GM18520 (cell line): ENCODE data around the gene AGBL1.

Source experiments
- ATAC-seq: cut with Tn5 transposase; IDR thresholded peaks from one replicate; pipeline ENCODE4 v1.9.1; 2021; ENCODE audit not compliant: unreplicated experiment

The AGBL1 gene

GRCh38 chr15:86905625-86906256 lies 826.1 kb downstream of the AGBL1 start:
- ATAC-seq = no peak

GRCh38 chr15:86906376-86906775 lies 826.7 kb downstream of the AGBL1 start:
- ATAC-seq = no peak

DNA sequence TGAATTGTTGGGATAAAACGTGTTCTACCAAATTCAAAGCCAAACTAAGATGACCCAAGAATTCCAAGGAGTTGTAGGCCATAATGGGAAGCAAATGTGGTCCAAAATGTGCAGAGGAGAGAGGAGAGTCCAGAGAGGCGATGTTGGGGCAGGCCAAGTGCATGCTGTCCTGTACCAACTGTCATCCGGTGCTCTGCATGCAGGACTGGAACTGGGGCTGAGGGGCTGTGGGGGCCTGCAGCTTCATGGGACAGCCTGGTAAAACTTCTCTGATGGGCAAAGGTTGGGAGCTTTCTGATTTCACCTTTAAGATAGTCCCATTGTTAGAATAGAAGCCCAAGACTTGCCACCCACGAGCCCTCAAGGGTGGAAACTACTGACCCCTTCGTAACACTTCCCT lies 831.4 kb downstream of the AGBL1 start:
- no peak for ATAC-seq

DNA sequence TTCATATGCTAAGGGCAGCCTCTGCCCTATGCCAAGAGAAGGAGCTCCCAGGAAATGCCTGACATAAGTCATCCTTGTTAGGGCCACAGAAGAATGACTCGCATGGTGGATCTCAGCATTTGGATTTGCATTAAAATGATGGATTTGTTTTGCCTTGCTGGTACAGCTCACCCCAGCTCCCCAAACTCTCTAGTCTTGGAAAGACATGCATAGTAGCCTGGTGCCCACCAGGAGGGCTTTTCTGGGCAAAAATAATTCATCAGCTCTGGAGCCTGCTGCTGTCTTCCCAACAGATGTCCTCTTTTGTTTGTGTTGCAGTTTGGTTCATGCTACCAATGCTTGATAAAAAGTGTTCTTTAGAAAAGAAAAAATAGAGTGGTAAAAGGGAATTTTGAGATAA lies 833.0 kb downstream of the AGBL1 start:
- ATAC-seq = no peak

DNA sequence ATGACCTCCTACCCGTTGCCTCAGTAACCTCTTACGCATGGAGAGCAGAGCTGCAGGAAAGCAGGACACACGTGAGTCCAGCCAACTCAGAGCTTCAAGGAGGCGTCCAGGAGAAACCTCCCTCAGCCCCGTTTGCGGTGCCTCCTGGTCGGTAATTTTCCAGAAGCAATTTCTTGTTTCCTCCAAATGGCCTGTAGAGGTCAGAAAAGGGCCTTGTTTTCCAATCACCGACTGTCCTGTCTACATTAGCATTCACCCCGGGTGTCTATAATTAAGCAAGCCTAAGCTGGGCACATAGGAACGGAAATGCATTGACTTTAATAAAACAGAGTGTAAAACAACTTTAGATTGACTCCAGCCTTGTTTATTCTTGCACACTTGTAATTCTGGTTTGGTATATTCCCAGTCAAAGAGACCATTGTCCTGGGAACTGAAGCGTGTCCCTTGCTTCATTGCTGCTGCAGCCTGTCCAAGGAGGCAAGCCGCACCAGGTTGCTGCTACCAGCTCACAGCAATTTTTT lies 836.2 kb downstream of the AGBL1 start:
- no peak for ATAC-seq

GRCh38 chr15:86916671-86917360 lies 837.1 kb downstream of the AGBL1 start:
- no peak for ATAC-seq

GRCh38 chr15:86917361-86917671 lies 837.6 kb downstream of the AGBL1 start:
- no peak for ATAC-seq

DNA sequence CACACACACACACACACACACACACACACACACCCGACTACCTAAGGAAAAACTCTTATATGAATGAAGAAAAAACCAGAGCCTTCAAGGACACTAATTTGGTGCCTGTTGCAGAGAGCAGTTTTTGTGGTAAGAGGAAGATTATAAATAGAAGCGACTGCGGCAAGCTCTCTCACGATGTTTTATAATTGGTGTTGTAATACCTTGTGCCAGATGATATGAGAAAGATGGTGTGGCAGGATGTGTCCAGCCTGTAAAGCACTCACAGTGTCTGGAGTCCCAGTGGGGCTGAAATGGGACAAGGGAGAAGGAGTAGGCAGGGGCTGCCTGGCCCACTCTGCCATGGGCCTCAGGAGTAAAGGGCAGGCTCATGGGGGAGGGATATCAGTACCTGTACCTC lies 839.9 kb downstream of the AGBL1 start:
- no peak for ATAC-seq

DNA sequence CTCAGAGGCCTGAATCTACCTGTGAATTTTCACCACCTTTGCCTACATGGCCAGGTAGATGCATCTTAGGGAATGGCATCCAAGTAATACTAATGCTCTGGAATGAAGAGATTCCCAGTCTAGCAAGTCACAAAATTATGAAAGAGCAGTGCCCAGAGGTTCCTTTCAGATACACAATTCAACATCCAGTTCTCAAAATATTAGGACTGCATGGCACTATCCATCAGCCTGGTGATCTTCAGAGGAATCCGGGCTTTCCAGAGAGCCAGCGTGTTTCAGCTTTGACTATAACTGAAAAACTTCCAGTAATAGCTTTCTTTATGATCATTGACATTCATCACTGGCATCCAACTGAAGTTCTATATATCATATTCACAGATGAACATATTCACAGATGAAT lies 849.8 kb downstream of the AGBL1 start:
- ATAC-seq = no peak

DNA sequence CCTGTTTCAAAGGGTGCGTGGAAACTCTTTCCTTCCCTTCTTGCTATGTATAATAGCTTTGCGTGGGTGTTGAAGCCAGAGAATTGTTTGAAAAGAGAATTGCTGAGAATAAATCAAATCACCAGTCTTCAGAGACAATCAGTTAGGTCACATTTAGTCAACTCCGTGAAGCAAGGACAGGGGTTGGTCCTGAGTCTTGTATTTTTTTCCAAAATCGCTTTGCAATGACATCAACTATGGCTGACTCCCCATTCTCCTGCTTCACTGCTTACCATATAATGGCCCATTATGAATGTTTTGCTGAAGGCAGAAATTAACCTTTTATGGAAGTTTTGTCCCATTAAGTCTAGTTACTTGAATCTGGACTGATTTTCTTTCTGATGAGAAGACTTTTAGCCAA lies 852.8 kb downstream of the AGBL1 start:
- no peak for ATAC-seq

DNA sequence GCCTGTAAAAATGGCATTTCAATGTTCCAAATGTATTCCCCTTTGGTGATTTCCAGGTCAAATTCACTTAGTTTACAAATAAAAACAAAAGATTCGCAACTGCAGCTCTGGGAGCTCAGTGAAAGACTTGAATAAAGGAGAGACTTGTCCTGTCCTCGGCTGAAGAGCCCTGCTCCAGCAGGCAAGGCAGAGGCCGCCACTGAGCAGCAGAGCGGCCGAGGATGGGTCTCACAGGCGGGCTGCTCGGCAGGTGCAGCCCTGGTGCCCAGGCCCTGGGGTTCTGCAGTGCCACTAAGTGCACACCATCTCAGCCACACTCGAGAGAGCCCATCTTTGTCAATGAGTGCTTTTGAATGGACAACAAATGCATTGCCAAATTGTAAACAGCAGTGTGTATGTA lies 856.2 kb downstream of the AGBL1 start:
- no peak for ATAC-seq

DNA sequence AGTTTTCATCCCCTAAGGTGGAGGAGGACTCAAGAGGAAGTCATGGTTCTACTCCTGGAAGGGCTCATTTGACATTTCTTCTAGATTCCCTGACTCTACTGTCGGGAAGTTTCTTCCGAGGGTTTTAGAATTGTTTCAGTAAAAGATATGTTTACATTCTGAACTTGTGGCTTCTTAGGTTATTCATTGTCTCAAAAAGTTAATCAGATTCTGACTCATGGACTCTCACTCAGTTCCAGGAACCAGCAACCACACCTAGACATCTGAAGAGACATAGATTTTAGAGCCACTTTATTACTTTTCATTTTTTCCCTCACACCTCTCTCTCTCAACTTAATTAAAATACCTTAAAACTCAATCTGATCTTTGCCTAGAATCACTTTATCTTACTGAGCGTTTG lies 862.6 kb downstream of the AGBL1 start:
- ATAC-seq = no peak

- ATAC-seq = no peak
These were observed 869.0 kb downstream of the AGBL1 start for GRCh38 chr15:86948719-86949118.

GRCh38 chr15:86959254-86959653 lies 879.6 kb downstream of the AGBL1 start:
- no peak for ATAC-seq

DNA sequence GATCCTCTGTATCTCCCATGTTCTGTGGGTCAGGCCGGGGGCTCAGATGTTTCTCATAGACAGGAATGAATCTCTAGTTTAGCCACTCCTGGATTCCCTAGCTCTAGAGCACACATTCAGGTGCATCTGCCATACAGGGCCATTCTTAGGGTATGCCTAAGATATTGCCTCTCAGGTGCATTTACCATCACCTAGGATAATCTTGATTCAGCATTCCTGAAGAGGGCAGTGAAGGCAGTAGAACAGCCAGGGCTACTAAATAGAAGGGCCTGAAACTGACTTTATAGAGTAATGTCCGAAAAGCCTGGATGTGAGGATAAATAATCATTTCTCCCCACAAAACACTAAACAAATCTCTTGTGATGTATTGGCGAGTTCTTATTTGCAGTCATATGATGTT lies 882.0 kb downstream of the AGBL1 start:
- no peak for ATAC-seq

- no peak for ATAC-seq
These were observed 884.6 kb downstream of the AGBL1 start for GRCh38 chr15:86964271-86964670.

- no peak for ATAC-seq
These were observed 888.6 kb downstream of the AGBL1 start for GRCh38 chr15:86968244-86968643.

- no peak for ATAC-seq
These were observed 889.7 kb downstream of the AGBL1 start for GRCh38 chr15:86969364-86969763.

- no peak for ATAC-seq
These were observed 893.7 kb downstream of the AGBL1 start for GRCh38 chr15:86973284-86973844.

DNA sequence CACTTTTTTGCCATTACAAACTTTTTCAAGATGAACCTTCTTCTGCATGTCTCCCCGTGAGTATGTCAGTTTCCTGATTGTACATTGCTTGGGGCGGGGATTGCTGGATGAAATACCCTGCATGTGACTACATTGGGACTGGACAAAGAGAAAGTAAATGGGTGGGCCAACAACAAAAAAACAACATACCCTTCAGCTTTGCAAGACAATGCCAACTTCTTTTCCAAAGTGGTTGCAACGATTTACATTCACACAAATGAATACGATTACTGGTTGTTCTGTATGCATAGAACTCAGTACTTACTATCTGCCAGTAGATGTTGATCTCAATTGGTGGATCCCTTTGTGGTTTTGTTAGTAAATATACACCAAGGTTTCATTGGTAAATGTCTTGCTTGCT lies 908.4 kb downstream of the AGBL1 start:
- no peak for ATAC-seq

DNA sequence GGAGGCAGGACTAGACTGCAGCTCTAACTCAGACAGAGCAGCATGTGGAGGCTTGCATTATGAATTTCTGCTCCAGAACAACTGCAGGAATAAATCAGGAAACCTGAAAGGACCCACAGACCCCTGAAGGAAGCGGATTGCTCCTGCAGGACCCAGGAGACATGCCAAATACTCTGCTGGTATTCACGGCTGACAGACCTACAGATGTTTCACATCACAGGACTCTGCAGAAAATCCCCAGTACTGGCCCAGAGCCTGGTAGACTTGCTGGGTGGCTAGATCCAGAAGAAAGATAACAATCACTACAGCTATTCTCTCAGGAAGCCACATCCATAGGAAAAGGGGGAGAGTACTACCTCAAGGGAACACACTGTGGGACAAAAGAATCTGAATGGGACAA lies 942.1 kb downstream of the AGBL1 start:
- no peak for ATAC-seq

DNA sequence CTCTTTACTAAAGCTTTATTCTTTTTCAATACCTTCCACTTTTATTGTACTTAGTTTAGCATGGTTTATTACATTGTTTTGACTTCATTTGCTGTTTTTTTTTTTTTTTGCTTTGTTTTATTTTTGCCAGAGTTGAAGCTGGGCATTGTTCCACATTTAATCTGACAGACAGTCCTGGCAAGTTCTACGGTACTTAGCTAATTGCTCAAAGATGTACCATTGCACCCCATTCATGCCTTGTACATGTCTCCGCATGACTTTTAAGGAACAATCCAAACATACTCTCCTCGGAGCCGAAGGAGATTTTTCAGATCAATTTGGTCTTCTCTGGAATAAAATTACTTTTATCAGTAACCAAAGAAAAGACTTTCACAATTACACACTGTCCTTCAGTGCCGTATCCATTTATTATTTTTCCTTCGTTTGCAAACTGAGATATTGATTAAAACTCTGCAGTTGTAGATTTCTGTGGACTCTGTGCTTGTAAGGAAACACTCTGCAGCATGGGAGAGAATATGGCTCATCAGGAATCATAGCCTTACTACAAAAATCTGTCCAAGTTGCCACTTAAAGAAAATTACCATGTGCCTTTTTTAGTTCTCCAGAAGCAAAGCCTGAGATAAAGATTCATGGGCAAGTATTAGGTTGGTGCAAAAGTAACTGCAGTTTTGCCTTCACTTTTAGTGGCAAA lies 952.0 kb downstream of the AGBL1 start:
- ATAC-seq = no peak
